Muscle of arm (tissue), 12 donors: ENCODE measurements around the gene LSM14A. TPM values are rescaled to one million over a fixed set of nuclear protein-coding genes. Genes with fewer than 3 reads are reported as not detected.
A peak's percentile ranks its signal among the peaks of the same experiment; 100 is the strongest.
"Not testable (repeated sequence)": the region's sequence is repeated elsewhere in the genome, so short reads cannot be mapped to it uniquely, and the experiment has no call there.

Experiments
- DNase-seq: peaks from one replicate; pipeline ENCODE4 v3.0.0-alpha.2; 2013
- polyA plus RNA-seq, 12 donors: library from polyadenylated mRNA; unstranded; fragments of 120-200 nt; gene quantifications; one replicate each; pipeline ENCODE4 v1.2.1, GENCODE V29; 2013; ENCODE audit not compliant: insufficient read length in 12 of 12

Gene LSM14A
- polyA plus RNA-seq, 12 donors: 71.7 to 256 (median 89.8) TPM

DNA sequence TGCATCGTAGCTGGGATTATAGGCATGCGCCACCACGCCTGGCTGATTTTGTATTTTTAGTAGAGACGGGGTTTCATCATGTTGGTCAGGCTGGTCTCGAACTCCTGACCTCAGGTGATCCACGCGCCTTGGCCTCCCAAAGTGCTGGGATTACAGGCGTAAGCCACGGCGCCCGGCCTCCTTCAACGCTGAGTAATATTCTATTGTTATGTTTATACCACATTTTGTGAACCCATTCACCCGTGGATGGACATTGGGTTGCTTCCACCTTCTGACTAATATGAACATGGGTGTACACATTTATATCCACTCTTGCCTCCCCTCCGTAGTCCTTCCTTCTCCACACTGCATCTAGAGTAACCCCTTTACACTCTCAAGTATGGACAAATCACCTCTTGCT is 80.9 kb downstream of the LSM14A start:
- not testable (repeated sequence) for DNase-seq

DNA sequence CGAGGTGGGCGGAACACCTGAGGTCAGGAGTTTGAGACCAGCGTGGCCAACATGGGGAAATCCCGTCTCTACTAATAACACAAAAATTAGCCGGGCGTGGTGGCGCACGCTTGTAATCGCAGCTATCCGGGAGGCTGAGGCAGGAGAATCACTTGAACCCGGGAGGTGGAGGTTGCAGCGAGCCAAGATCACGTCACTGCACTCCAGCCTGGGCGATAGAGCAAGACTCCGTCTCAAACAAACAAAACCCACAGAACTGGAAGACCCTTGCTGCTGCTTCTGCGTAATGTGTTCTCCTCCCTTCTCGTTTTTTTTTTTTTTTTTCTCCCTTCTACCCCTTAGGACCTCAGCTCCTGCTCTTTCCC is 81.4 kb downstream of the LSM14A start:
- DNase-seq: not testable (repeated sequence)

GRCh38 chr19:34254046-34254697 is 81.9 kb downstream of the LSM14A start, which contains the start of gene GARRE1:
Gene GARRE1 (plus strand): TSS chr19:34254554. CDS start chr19:34300474, 45,920 bp downstream.
- peak; percentile 83 for DNase-seq

- DNase-seq: no peak
Measured at GRCh38 chr19:34254698-34255432, 82.6 kb downstream of the LSM14A start.

DNA sequence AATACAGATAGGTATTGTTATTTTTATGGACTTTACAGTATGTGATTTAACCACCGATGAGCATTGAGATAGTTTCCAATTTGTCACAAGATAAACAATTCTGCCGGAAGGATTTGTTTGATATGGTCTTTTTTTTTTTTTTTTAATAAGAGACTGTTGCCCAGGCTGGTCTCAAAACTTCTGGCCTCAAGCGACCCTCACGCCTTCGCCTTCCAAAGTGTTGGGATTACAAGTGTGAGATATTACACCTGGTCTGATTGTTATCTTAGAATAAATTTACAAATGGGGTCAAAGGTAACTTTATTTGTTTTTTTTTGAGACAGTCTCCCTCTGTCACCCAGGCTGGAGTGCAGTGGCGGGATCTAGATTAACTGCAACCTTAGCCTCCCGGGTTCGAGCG is 83.2 kb downstream of the LSM14A start:
- no peak for DNase-seq

- DNase-seq: no peak
Measured at GRCh38 chr19:34256835-34257558, 84.7 kb downstream of the LSM14A start.

GRCh38 chr19:34257559-34257924 is 85.2 kb downstream of the LSM14A start:
- no peak for DNase-seq

DNA sequence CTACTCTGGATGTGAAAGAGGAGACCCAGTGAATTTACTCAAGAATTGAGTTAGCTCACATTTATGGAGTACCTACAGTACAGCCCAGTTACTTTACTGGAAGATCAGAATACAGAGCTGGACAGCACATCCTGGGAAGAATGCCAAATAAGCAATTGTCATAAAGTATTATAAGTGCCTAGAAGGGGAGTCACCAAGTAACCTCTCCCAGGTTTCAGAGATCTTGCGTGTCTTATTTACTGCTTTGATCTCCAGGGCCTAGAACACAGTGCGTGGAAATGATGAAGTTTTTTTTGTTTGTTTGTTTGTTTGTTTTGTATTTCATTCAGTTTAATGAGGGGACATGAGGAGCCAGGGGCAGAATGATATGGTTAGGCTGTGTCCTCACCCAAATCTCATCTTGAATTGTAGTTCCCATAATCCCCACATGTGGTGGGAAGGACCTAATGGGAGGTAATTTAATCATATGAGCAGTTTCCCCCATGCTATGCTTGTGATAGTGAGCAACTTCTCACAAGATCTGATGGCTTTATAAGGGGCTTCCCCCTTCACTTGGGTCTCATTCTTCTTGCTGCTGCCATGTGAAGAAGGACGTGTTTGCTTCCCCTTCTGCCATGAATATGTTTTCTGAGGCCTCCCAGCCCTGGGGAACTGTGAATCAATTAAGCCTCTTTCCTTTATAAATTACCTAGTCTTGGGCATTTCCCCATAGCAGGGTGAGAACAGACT is 87.2 kb downstream of the LSM14A start:
- DNase-seq: no peak

DNA sequence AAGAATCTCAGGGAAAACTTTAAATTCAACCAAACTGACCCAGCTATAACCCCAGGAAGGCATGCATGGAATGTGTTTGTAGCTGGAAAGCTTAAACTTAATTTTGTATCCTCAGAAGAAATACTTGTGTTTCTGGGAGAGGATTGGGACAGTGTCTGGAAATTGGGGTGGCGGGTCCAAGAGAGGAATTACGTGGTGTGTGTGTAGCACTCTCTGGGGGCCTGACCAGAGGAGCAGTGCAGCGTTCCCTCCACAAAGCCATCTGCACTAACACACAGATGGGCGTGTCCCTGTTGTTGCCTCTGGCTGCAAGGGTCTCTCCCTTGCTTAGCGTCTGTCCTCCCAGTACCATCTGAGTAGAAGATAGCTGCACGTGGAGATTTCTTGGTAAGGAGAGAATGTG is 88.5 kb downstream of the LSM14A start:
- peak; percentile 47 for DNase-seq

DNA sequence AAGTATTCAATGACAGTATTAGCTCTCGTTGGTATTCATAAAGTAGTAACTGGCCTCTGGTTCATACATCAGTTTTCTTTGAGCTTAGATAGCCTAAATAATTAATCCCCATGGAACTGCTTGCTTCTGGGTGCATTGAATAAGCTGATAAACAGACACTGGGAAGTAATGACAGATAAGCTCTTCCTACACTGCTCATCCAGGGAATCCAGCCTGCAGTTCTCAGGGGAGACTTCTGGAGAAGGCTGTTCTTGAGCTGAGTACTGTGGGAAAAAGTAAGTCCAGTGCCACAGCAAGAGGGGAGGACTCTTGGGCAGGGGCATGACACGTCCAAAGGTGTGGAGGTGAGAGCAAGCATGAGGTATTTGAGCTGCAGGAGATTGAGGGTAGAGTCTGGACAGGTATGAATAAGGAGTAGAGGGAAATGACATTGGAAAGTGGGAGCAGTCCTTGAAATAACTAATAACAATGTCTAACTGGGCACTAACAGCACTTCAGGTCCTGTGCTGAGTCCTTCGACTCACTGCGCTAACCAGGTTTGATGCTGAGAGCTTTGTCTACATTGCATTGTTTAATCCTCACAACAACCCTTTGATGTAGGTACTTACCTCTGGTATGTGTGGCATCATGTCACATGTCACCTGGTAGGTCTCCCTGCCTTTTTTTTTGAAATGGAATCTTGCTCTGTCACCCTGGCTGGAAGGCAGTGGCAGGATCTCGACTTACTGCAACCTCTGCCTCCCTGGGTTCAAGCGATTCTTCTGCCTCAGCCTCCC is 89.2 kb downstream of the LSM14A start:
- no peak for DNase-seq

DNA sequence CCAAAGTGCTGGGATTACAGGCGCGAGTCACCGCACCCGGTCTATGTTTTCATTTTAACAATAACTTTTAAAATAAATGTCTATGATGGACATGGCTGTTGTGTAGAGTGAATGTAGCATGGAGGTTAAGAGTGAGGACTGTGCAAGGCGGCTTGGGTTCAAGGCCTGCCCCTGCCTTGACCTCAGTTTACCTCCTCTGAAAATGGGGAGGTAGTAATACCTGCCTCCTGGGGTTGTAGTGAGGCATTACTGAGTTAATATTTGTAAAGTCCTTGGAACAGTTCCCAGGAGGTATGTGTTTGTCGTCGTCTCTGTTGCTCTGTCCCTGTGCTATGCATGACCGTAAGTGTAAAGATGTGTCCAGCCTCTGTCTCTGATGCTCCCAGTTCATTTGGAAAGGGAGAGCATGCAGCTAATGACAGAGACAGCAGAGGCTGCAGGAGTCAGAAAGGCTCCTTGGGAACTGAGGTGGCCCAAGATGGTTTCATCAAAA is 91.5 kb downstream of the LSM14A start:
- DNase-seq: no peak

GRCh38 chr19:34265221-34265650 is 92.9 kb downstream of the LSM14A start:
- DNase-seq: no peak

DNA sequence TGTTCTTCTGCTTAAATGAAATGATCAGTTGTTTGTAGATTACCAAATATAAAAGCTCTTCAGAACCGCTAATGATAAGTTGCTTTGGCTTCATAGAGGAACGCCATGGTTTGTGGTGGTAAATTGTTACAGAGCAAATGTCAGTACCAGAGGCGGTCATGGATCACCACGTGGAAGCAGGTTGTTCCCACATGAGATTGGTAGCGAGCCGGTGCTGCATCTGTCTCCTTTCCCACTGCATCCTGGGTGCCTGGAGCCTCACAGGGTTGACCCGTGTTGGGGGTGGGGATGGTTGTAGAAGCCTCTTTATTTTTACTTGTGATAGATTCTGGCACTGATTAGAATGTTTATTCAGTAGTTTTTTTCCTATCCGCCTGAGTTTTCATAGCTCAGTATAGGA is 96.8 kb downstream of the LSM14A start:
- no peak for DNase-seq

- DNase-seq: no peak
Measured at GRCh38 chr19:34269489-34269888, 97.2 kb downstream of the LSM14A start.

DNA sequence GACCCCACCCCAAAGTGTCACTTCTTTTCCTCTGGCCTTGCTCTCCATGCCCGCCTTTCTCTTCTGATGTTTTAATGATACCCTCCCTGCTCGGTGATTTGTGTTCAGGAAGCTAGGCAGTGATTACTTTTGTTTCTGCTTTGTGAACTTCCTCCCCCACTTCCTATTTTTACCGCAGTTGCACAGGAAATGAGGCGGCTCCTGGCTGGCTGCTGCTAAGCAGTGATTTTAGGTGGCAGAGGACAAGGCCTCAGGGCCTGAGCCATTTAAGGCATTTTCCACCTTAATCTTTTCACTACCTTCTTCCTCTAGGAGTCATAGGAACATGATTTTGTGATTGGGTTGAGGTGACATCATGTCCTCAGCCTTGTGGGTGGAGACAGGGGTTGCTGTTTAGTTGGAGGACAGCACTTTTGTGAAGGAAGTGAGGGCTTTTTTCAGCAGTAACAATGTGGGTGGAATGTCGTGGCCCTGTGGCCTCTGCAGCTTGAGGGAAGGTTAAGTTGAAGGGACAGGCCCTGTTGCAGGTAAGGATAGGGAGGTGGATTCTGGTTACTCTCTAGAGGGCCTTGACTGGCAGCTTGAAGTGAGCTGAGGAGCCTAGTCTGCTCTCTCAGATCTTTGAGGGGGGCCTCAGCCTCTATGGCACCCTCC is 97.8 kb downstream of the LSM14A start:
- peak; percentile 48 for DNase-seq

GRCh38 chr19:34273121-34273520 is 100.8 kb downstream of the LSM14A start:
- no peak for DNase-seq

- DNase-seq: no peak
Measured at GRCh38 chr19:34274284-34274826, 102.1 kb downstream of the LSM14A start.

- DNase-seq: no peak
Measured at GRCh38 chr19:34274827-34275625, 102.7 kb downstream of the LSM14A start.

DNA sequence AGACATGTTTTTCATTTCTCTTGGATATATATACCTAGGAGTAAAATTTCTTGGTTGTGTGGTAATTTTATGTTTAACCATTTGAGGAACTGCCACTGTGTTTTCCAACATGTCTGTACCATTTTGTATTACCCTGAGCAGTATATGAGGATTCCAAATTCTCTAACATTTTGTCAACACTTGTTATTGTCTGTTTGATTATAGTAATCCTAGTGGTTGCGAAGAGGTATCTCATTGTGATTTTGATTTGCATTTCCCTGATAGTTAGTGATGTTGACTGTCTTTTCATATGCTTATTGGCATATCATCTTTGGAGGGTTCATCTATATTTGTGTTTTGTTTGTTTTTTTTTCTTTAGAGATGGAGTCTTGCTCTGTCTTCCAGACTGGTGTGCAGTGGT is 103.4 kb downstream of the LSM14A start:
- no peak for DNase-seq
